ENCODE results near the gene TSPY8. TPM values are rescaled to one million over a fixed set of nuclear protein-coding genes. Genes with fewer than 3 reads are reported as not detected.
"Not testable (repeated sequence)": the region's sequence is repeated elsewhere in the genome, so short reads cannot be mapped to it uniquely, and the experiment has no call there.

Gene TSPY8
- total RNA-seq (2012; rRNA removed) = not detected in 2 replicates
- polyA plus RNA-seq (2012; rRNA removed) = not detected in 2 replicates
- not detected in 2 replicates for polyA plus RNA-seq (2012; cell fraction: cytosol; rRNA removed)
- polyA plus RNA-seq (2012; cell fraction: nucleus; rRNA removed; ENCODE audit: low replicate concordance) = not detected in 2 replicates
- Bru-seq, nascent RNA = not detected
- BruChase-seq, experiment 1, labeled RNA remaining after a 6-hour chase = not detected
- BruChase-seq, experiment 2, labeled RNA remaining after a 2-hour chase = not detected
- long read RNA-seq = 0 reads

- H2BK15ac ChIP-seq (ENCODE audit: low read depth, low read length); H4K8ac ChIP-seq (ENCODE audit: low read depth in 2 of 2, low read length in 2 of 2); H3K27me3 ChIP-seq (ENCODE audit: control insufficient read depth, insufficient read depth, low read length); H3K4ac ChIP-seq (ENCODE audit: low read depth, low read length); DNase-seq; ATAC-seq (ENCODE audit: low read depth); H3K27ac ChIP-seq (ENCODE audit: insufficient read depth, low read length); H3K9ac ChIP-seq (ENCODE audit: low read depth, low read length); H4K20me1 ChIP-seq (ENCODE audit: insufficient read depth, low read length); H2AK9ac ChIP-seq (replicated peaks; ENCODE audit: low read depth, low read length, poor library complexity); H3K4me2 ChIP-seq (ENCODE audit: low read depth, low read length); in situ Hi-C loops (cut with MboI; ENCODE audit: low sequenced_read_pairs); H4K91ac ChIP-seq (ENCODE audit: insufficient read depth, low read depth, low read length); H3K14ac ChIP-seq (replicated peaks; ENCODE audit: low read depth, low read length); H3K9me1 ChIP-seq (ENCODE audit: insufficient read depth, low read length); H3K4me1 ChIP-seq (ENCODE audit: control insufficient read depth, insufficient read depth, low read length); H2BK5ac ChIP-seq (ENCODE audit: low read depth, low read length, poor library complexity, severe bottlenecking); H2AK5ac ChIP-seq (ENCODE audit: low read depth, low read length); BruUV-seq (replicated peaks); H2BK20ac ChIP-seq (ENCODE audit: low read depth, low read length); POLR2A ChIA-PET (ENCODE audit: unreplicated experiment); intact Hi-C loops (cut with micrococcal nuclease); H3K18ac ChIP-seq (ENCODE audit: low read depth, low read length); H3K9me3 ChIP-seq (ENCODE audit: control insufficient read depth, insufficient read depth, low read length); H3K4me3 ChIP-seq (ENCODE audit: insufficient read depth, low read depth, low read length); H3K79me1 ChIP-seq (ENCODE audit: low read depth in 1 of 2, low read length in 2 of 2); H3K23ac ChIP-seq (ENCODE audit: low read depth, low read length); H4K5ac ChIP-seq (ENCODE audit: low read depth, low read length); CTCF ChIA-PET; dilution Hi-C loops (cut with HindIII; ENCODE audit: low sequenced_read_pairs, unreplicated experiment); H3K36me3 ChIP-seq (ENCODE audit: control insufficient read depth, insufficient read depth, low read length); H2BK120ac ChIP-seq (ENCODE audit: low read depth, low read length); H3K56ac ChIP-seq (ENCODE audit: extremely low read depth, insufficient read depth, low read length); H2AFZ ChIP-seq (replicated peaks; ENCODE audit: low read length, poor library complexity): not testable (repeated sequence)
- no CpG with 5 or more reads among the region's 25 CpGs for WGBS, 2 experiments (ENCODE audit: extremely low coverage in 2 of 2, insufficient read length in 1 of 2)
These were observed at the start of gene TSPY8 for GRCh38 chrY:9357497-9357896. TSS of gene TSPY8 (plus strand) at chrY:9357797. CDS start at chrY:9357843, 46 bp downstream.
